Osteocyte (in vitro differentiated cells): Measurements from ENCODE around the gene EIF4ENIF1. TPM values are rescaled to one million over a fixed set of nuclear protein-coding genes. Genes with fewer than 3 reads are reported as not detected.

Experiments used
- DNase-seq: peaks from one replicate; pipeline ENCODE4 v3.0.0; 2021; ENCODE audit warnings: mixed read lengths; ENCODE audit not compliant: unreplicated experiment; ENCODE audit errors: extremely low spot score
- H3K27ac Mint-ChIP-seq: one replicate; pipeline ENCODE4 v1.8.0; 2021; ENCODE audit warnings: mild to moderate bottlenecking, mixed read lengths; ENCODE audit not compliant: unreplicated experiment
- H3K27me3 Mint-ChIP-seq: one replicate; pipeline ENCODE4 v1.8.0; 2021; ENCODE audit warnings: mixed read lengths; ENCODE audit not compliant: unreplicated experiment
- H3K36me3 Mint-ChIP-seq: one replicate; pipeline ENCODE4 v1.8.0; 2021; ENCODE audit warnings: mixed read lengths; ENCODE audit not compliant: unreplicated experiment
- H3K4me1 Mint-ChIP-seq: one replicate; pipeline ENCODE4 v1.8.0; 2021; ENCODE audit warnings: mixed read lengths; ENCODE audit not compliant: unreplicated experiment
- H3K4me3 Mint-ChIP-seq: one replicate; pipeline ENCODE4 v1.8.0; 2021; ENCODE audit warnings: mild to moderate bottlenecking, moderate library complexity, mixed read lengths; ENCODE audit not compliant: unreplicated experiment
- H3K9me3 Mint-ChIP-seq: one replicate; pipeline ENCODE4 v1.8.0; 2021; ENCODE audit warnings: mixed read lengths; ENCODE audit not compliant: unreplicated experiment
- total RNA-seq: library from RNA; stranded (reverse); gene quantifications from 2 replicates; pipeline ENCODE4 v1.2.1, GENCODE V29; 2021
- TF ChIP-seq, protein P1 (sequence below): fragments of 200-600 bp; sonication (generic); IDR thresholded peaks from 2 replicates; pipeline ENCODE4 v1.5.0; 2021; ENCODE audit warnings: antibody characterized with exemption, mild to moderate bottlenecking, moderate library complexity

The EIF4ENIF1 gene
- total RNA-seq, 1 donor from 2014 or later = 38.4 TPM

DNA sequence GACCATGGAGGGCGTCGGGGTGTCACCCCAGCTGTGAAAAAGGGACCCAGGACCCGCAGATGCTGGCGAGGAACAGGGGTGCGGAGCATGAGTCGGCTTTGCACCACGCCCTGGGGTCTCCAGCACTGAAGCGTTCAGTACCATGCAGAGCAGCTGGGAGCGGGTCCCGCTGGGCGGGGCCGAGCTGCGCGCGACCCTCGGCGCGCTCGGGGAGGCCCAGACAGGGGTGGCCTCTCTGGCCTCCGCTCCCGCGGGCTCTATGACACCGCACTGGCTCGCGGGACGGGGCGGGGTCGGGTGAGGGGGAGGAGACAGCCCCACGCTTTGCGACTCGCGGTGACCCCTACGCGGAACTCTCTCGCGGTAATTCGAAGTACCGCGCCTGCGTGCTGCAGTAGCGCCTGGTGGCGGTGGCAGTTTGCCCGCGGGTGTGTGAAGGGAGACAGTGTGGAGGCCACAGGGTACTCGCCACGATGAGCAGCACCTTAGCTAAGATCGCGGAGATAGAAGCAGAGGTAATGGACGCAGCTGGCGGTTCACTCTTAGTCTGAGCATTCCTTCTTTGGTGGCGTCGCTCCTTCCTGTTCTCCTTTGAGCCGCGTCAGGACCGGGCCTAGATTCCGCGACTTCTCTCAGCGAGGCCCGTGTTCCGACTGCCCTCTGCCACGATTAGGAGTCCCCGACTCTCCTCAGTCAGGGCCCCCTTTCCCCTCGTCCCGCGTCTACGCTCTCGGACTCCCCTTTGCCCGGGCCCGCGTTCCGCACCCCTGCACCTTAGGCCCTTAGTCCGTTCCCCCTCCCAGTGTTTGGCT is 90.2 kb downstream of the EIF4ENIF1 start, which contains the start of gene DRG1:
DRG1 (plus strand) TSS at position 394 of the 812 bp plus-strand sequence; CDS start at position 474, 80 bp downstream.
- TF ChIP-seq, protein P1, sequence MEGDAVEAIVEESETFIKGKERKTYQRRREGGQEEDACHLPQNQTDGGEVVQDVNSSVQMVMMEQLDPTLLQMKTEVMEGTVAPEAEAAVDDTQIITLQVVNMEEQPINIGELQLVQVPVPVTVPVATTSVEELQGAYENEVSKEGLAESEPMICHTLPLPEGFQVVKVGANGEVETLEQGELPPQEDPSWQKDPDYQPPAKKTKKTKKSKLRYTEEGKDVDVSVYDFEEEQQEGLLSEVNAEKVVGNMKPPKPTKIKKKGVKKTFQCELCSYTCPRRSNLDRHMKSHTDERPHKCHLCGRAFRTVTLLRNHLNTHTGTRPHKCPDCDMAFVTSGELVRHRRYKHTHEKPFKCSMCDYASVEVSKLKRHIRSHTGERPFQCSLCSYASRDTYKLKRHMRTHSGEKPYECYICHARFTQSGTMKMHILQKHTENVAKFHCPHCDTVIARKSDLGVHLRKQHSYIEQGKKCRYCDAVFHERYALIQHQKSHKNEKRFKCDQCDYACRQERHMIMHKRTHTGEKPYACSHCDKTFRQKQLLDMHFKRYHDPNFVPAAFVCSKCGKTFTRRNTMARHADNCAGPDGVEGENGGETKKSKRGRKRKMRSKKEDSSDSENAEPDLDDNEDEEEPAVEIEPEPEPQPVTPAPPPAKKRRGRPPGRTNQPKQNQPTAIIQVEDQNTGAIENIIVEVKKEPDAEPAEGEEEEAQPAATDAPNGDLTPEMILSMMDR = no peak
- peak within 1 kb of the TSS; percentile 97 for H3K27ac Mint-ChIP-seq
- peaks cover 19% of the 10 kb centered on the region for H3K4me1 Mint-ChIP-seq
- H3K4me3 Mint-ChIP-seq = peak within 1 kb of the TSS; percentile 98
- peak; percentile 98 for DNase-seq
- H3K36me3 Mint-ChIP-seq = peaks cover 13% of the 10 kb centered on the region
- H3K9me3 Mint-ChIP-seq = no peaks in the 10 kb centered on the region
- no peaks in the 10 kb centered on the region for H3K27me3 Mint-ChIP-seq

DNA sequence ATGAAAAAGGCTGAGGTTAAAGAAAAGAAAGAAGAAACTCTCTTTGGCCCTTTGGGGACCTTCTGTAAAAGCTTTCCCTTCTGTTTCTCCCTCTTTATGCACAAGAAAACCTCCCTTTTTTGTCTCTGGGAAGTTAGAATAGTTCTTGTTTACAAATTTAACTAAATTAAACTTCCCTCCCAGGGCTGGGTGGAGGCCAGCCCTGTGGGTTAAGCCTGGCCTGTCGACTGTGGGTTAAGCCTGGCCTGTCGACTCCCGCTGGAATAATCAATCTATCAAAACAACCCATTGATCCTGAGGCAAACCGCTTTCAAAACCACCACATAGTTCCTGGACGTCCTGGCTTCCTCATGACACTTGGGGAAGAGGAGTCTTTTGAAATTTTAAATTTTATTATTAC is 91.4 kb downstream of the EIF4ENIF1 start:
- H3K36me3 Mint-ChIP-seq = peaks cover 11% of the 10 kb centered on the region
- no peaks in the 10 kb centered on the region for H3K9me3 Mint-ChIP-seq
- H3K27me3 Mint-ChIP-seq = no peaks in the 10 kb centered on the region
- no peak for DNase-seq
- H3K4me1 Mint-ChIP-seq = peaks cover 20% of the 10 kb centered on the region
- no peak overlapping the region for H3K27ac Mint-ChIP-seq
- TF ChIP-seq, protein P1 = no peak
- no peak overlapping the region for H3K4me3 Mint-ChIP-seq

DNA sequence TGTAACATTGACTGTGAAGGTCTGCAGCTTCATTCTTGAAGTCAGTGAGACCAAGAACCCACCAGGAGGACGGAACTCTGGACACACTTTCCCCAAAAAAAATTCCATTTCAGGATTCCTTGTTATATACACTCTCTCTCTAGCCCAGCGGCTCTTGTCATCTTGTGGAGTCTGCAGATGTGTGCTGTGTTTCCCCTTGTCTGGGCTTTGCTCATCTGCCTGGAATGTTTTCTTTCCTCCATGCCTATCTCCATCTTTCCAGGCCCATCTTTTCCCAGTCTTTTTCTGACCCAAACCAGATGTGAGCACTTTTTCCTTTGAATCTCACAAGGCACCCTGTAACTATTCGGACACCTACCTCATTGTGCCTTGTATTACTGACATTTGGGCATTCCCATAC is 95.3 kb downstream of the EIF4ENIF1 start:
- Mint-ChIP-seq H3K27ac (no peak overlapping the region), H3K27me3 (no peaks in the 10 kb centered on the region), H3K4me3 (no peak overlapping the region), H3K36me3 (no peaks in the 10 kb centered on the region), H3K9me3 (no peaks in the 10 kb centered on the region), H3K4me1 (peaks cover 6% of the 10 kb centered on the region)
- DNase-seq = no peak
- TF ChIP-seq, protein P1 = no peak

DNA sequence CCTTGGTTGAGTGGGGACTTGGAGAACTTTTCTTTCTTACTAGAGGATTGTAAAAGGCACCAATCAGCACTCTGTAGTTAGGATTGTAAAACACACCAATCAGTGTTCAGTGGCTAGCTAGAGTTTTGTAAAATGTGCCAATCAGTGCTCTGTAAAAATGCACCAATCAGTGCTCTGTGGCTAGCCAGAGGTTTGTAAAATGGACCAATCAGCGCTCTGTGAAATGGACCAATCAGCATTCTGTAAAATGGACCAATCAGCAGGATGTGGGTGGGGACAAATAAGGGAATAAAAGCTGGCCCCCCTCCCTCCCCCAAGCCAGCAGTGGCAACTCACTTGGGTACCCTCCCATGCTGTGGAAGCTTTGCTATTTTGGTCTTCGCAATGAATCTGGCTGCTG is 95.7 kb downstream of the EIF4ENIF1 start:
- Mint-ChIP-seq H3K4me3 (no peak overlapping the region), H3K4me1 (peaks cover 5% of the 10 kb centered on the region), H3K36me3 (no peaks in the 10 kb centered on the region), H3K27me3 (no peaks in the 10 kb centered on the region), H3K27ac (no peak overlapping the region), H3K9me3 (no peaks in the 10 kb centered on the region)
- TF ChIP-seq, protein P1 = no peak
- no peak for DNase-seq

Other genes starting within 250 kb of the EIF4ENIF1 start
- gene PIK3IP1, start 197.4 kb downstream of the EIF4ENIF1 start, total RNA-seq = 10.3 and 13.0 TPM in 2 replicates
- 27.6 and 29.0 TPM in 2 replicates for gene PATZ1, start 143.5 kb downstream of the EIF4ENIF1 start, total RNA-seq
- 49.2 and 69.4 TPM in 2 replicates for gene DRG1, start 90.2 kb downstream of the EIF4ENIF1 start, total RNA-seq
- gene SFI1, start 6.7 kb upstream of the EIF4ENIF1 start, total RNA-seq = 39.5 and 40.6 TPM in 2 replicates
- gene PISD, start 172.4 kb upstream of the EIF4ENIF1 start, total RNA-seq = 32.9 and 36.2 TPM in 2 replicates